HCEC 1CT (cell line): ENCODE measurements around the gene GALK1.

ENCODE experiments used
- DNase-seq: peaks from one replicate; pipeline ENCODE4 v3.0.0-alpha.2; 2017

The GALK1 gene

GRCh38 chr17:75749545-75750389, 15.2 kb downstream of the GALK1 start:
- DNase-seq: peak; percentile 55

GRCh38 chr17:75748706-75749105, 16.3 kb downstream of the GALK1 start:
- DNase-seq: no peak

- no peak for DNase-seq
Measured at GRCh38 chr17:75743625-75744206, 21.3 kb downstream of the GALK1 start.

- DNase-seq: no peak
Measured at GRCh38 chr17:75742337-75742736, 22.7 kb downstream of the GALK1 start.

- no peak for DNase-seq
Measured at GRCh38 chr17:75740631-75741077, 24.3 kb downstream of the GALK1 start.

- DNase-seq: no peak
Measured at GRCh38 chr17:75740215-75740614, 24.8 kb downstream of the GALK1 start.

GRCh38 chr17:75739801-75740200, 25.2 kb downstream of the GALK1 start:
- no peak for DNase-seq

- no peak for DNase-seq
Measured at GRCh38 chr17:75739174-75739573, 25.8 kb downstream of the GALK1 start.

GRCh38 chr17:75738218-75738802, 26.7 kb downstream of the GALK1 start:
- DNase-seq: peak; percentile 17

GRCh38 chr17:75737133-75737962, 27.6 kb downstream of the GALK1 start:
- DNase-seq: no peak

- no peak for DNase-seq
Measured at GRCh38 chr17:75736173-75736835, 28.7 kb downstream of the GALK1 start.

GRCh38 chr17:75734674-75735294, 30.2 kb downstream of the GALK1 start:
- DNase-seq: no peak

GRCh38 chr17:75733471-75733870, 31.5 kb downstream of the GALK1 start:
- no peak for DNase-seq

- DNase-seq: no peak
Measured at GRCh38 chr17:75731716-75732498, 33.1 kb downstream of the GALK1 start.

GRCh38 chr17:75731086-75731715, 33.8 kb downstream of the GALK1 start:
- DNase-seq: no peak

GRCh38 chr17:75730065-75730464, 34.9 kb downstream of the GALK1 start:
- no peak for DNase-seq

- DNase-seq: no peak
Measured at GRCh38 chr17:75729351-75729750, 35.6 kb downstream of the GALK1 start.

- DNase-seq: no peak
Measured at GRCh38 chr17:75727391-75727790, 37.6 kb downstream of the GALK1 start.

GRCh38 chr17:75725504-75725903, 39.5 kb downstream of the GALK1 start:
- DNase-seq: no peak
